Suprapubic skin (tissue), 3 donors: ENCODE results near the gene MXI1.
"Not testable (repeated sequence)": the region's sequence is repeated elsewhere in the genome, so short reads cannot be mapped to it uniquely, and the experiment has no call there.

Source experiments
- CTCF ChIP-seq, 2 donors: fragments of 200-600 bp in 1 of 2; fragments of 450-650 bp in 1 of 2; sonication (generic) in 1 of 2; IDR thresholded peaks; one replicate each; pipeline ENCODE4 v1.5.1; 2016 to 2019; ENCODE audit warnings: antibody characterized with exemption in 2 of 2, mild to moderate bottlenecking in 1 of 2, moderate library complexity in 1 of 2
- EP300 ChIP-seq: sonication (generic); formaldehyde crosslinking; IDR thresholded peaks from one replicate; pipeline ENCODE4 v1.6.1; 2017; ENCODE audit warnings: antibody characterized with exemption
- POLR2A ChIP-seq, 2 donors: fragments of 450-650 bp; IDR thresholded peaks; one replicate each; pipeline ENCODE4 v1.6.1; 2017; ENCODE audit warnings: antibody characterized with exemption in 2 of 2, mild to moderate bottlenecking in 2 of 2, moderate library complexity in 2 of 2

DNA sequence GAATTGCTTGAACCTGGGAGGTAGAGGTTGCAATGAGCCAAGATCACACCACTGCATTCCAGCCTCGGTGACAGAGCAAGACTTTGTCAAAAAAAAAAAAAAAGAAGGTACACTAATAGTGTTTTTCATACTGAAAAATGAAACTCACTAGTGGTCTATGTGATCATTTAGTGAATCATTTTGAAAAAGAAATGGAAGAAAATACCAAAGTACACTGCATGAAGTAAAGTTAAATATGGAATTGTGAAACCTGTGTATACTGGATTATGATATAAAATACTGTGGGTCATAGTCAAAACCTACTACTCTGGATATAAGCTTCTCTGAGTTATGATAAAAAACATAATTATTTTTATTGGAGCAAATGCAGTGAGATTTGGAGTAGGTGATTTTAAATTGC lies 42.1 kb downstream of the MXI1 start:
- TF ChIP-seq EP300; CTCF (IDR thresholded peaks at IDR 0.05); POLR2A (IDR thresholded peaks at IDR 0.05): not testable (repeated sequence)
